Right lobe of liver (tissue), 6 donors: ENCODE results near the gene UBE3C. TPM values are rescaled to one million over a fixed set of nuclear protein-coding genes. Genes with fewer than 3 reads are reported as not detected.
A peak's percentile ranks its signal among the peaks of the same experiment; 100 is the strongest.

ENCODE experiments used
- ATAC-seq, 4 donors: fragments of 200-7000 bp; cut with Tn5 transposase; one replicate each; pipeline ENCODE4 v1.9.1; 2020; ENCODE audit warnings: mild to moderate bottlenecking in 4 of 4, moderate library complexity in 4 of 4
- DNase-seq, 3 donors: peaks; one replicate each; pipeline ENCODE4 v3.0.0-alpha.2; 2020
- H3K27ac ChIP-seq, 3 donors: fragments of 200-600 bp; one replicate each; pipeline ENCODE4 v1.8.0; 2022
- H3K27me3 ChIP-seq, 2 donors: fragments of 200-600 bp; one replicate each; pipeline ENCODE4 v1.8.0; 2022
- H3K36me3 ChIP-seq, 4 donors: fragments of 200-600 bp; sonication (generic) in 1 of 4; one replicate each; pipeline versions ENCODE4 v1.5.1 to v1.8.0; 2017 to 2022; ENCODE audit warnings: control low read depth in 1 of 4
- H3K4me1 ChIP-seq, 4 donors: fragments of 200-600 bp; sonication (generic) in 1 of 4; one replicate each; pipeline versions ENCODE4 v1.5.1 to v1.8.0; 2017 to 2022; ENCODE audit warnings: control low read depth in 1 of 4
- H3K4me3 ChIP-seq, 3 donors: fragments of 200-600 bp; one replicate each; pipeline ENCODE4 v1.8.0; 2022
- H3K9me3 ChIP-seq, 4 donors: fragments of 200-600 bp; sonication (generic) in 1 of 4; one replicate each; pipeline versions ENCODE4 v1.5.1 to v1.8.0; 2017 to 2022; ENCODE audit warnings: control low read depth in 1 of 4
- POLR2A ChIP-seq: fragments of 450-650 bp; IDR thresholded peaks from one replicate; pipeline ENCODE4 v1.6.1; 2017; ENCODE audit warnings: antibody characterized with exemption, mild to moderate bottlenecking
- WGBS: methylation state at CpG from one replicate; pipeline ENCODE4 v1.1.6; 2018; ENCODE audit warnings: low coverage, low lambda C conversion rate; ENCODE audit not compliant: insufficient coverage; ENCODE audit errors: missing lambda C conversion rate; 5-methylcytosine and 5-hydroxymethylcytosine counted together
- intact Hi-C, 2 donors: fragments of 100-400 bp; cut with DNase I; formaldehyde crosslinking; loops; one replicate each; pipeline versions ENCODE4 v1.11.2 to v1.14.1; 2022
- total RNA-seq, 6 experiments: library from RNA; depleted of rRNA in 2 of 6; stranded (reverse); fragments of >200 nt in 2 of 6; fragmentation: NEBNext Ultra II Directional in 3 of 6; extraction: Animal tissue kit (Norgen Biotek cat#: 25700) in 3 of 6; gene quantifications; one replicate each; pipeline versions ENCODE4 v1.1.0 to v1.2.4, GENCODE V29; 2016 to 2023
- TF ChIP-seq, protein P1 (sequence below), 4 donors: fragments of 200-600 bp in 3 of 4; fragments of 450-650 bp in 1 of 4; IDR thresholded peaks; one replicate each; pipeline versions ENCODE4 v1.5.1 to v1.8.0; 2016 to 2022; ENCODE audit warnings: antibody characterized with exemption in 4 of 4, mild to moderate bottlenecking in 2 of 4
- donor health status: DM: no; HTN: yes; CAD: no.
- donor health status: DM: no; HTN: no; CAD: no.
- donor health status: DM: no; HTN: no; CAD: no.
- donor health status: DM: no; HTN: yes; CAD: no.
- donor health status: DM: no; HTN: yes; CAD: no.

Gene UBE3C
- total RNA-seq, 6 experiments from 2014 or later = 28.3 to 48.1 (median 31.9) TPM

GRCh38 chr7:157188091-157188665, 49.5 kb downstream of the UBE3C start:
- intact Hi-C loops = no loop called here
- ATAC-seq = no peak
- H3K4me3 ChIP-seq = no peak overlapping the region
- TF ChIP-seq, protein P1, sequence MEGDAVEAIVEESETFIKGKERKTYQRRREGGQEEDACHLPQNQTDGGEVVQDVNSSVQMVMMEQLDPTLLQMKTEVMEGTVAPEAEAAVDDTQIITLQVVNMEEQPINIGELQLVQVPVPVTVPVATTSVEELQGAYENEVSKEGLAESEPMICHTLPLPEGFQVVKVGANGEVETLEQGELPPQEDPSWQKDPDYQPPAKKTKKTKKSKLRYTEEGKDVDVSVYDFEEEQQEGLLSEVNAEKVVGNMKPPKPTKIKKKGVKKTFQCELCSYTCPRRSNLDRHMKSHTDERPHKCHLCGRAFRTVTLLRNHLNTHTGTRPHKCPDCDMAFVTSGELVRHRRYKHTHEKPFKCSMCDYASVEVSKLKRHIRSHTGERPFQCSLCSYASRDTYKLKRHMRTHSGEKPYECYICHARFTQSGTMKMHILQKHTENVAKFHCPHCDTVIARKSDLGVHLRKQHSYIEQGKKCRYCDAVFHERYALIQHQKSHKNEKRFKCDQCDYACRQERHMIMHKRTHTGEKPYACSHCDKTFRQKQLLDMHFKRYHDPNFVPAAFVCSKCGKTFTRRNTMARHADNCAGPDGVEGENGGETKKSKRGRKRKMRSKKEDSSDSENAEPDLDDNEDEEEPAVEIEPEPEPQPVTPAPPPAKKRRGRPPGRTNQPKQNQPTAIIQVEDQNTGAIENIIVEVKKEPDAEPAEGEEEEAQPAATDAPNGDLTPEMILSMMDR (IDR thresholded peaks at IDR 0.05) = no peak
- TF ChIP-seq POLR2A = no peak
- H3K27ac ChIP-seq = no peak overlapping the region
- H3K9me3 ChIP-seq = no peaks in the 10 kb centered on the region
- H3K36me3 ChIP-seq = peaks cover 5 to 74% (median 12%) of the 10 kb centered on the region in 4 donors
- peaks cover 0 to 6% (median 0%) of the 10 kb centered on the region in 4 donors for H3K4me1 ChIP-seq
- WGBS = 76% methylated on average over 7 of the region's 8 CpGs
- H3K27me3 ChIP-seq = no peaks in the 10 kb centered on the region
- no peak for DNase-seq

GRCh38 chr7:157189405-157189804, 50.7 kb downstream of the UBE3C start:
- ATAC-seq (no peak), DNase-seq (no peak)
- TF ChIP-seq, protein P1 (IDR thresholded peaks at IDR 0.05) = no peak
- TF ChIP-seq POLR2A = no peak
- no peak overlapping the region for H3K27ac ChIP-seq
- intact Hi-C loops = no loop called here
- H3K4me1 ChIP-seq = peaks cover 0 to 12% (median 0%) of the 10 kb centered on the region in 4 donors
- H3K4me3 ChIP-seq = no peak overlapping the region
- no peaks in the 10 kb centered on the region for H3K27me3 ChIP-seq
- H3K9me3 ChIP-seq = no peaks in the 10 kb centered on the region
- WGBS = 100% methylated on average over 3 of the region's 6 CpGs
- peaks cover 1 to 63% (median 12%) of the 10 kb centered on the region in 4 donors for H3K36me3 ChIP-seq

GRCh38 chr7:157192861-157193260, 54.1 kb downstream of the UBE3C start:
- H3K4me3 ChIP-seq = no peak overlapping the region
- H3K36me3 ChIP-seq = peaks cover 0 to 45% (median 8%) of the 10 kb centered on the region in 4 donors
- 72% methylated on average over 3 of the region's 3 CpGs for WGBS
- intact Hi-C loops = no loop called here
- TF ChIP-seq, protein P1 (IDR thresholded peaks at IDR 0.05) = no peak
- no peak for TF ChIP-seq POLR2A
- H3K27me3 ChIP-seq = no peaks in the 10 kb centered on the region
- DNase-seq (no peak), ATAC-seq (no peak)
- no peaks in the 10 kb centered on the region for H3K9me3 ChIP-seq
- peak overlapping the region in 1 of 3 donors; percentile 6 for H3K27ac ChIP-seq
- peaks cover 0 to 12% (median 0%) of the 10 kb centered on the region in 4 donors for H3K4me1 ChIP-seq

GRCh38 chr7:157193274-157193673, 54.5 kb downstream of the UBE3C start:
- intact Hi-C loops = no loop called here
- no peaks in the 10 kb centered on the region for H3K27me3 ChIP-seq
- 48% methylated on average over 4 of the region's 4 CpGs for WGBS
- DNase-seq (peak in 1 of 3 donors; percentile 49), ATAC-seq (peak; percentile 87 to 97 (median 90))
- H3K4me1 ChIP-seq = peaks cover 0 to 12% (median 0%) of the 10 kb centered on the region in 4 donors
- no peak overlapping the region for H3K4me3 ChIP-seq
- H3K27ac ChIP-seq = peak overlapping the region in 1 of 3 donors; percentile 6
- H3K9me3 ChIP-seq = no peaks in the 10 kb centered on the region
- TF ChIP-seq, protein P1 (IDR thresholded peaks at IDR 0.05) = no peak
- no peak for TF ChIP-seq POLR2A
- H3K36me3 ChIP-seq = peaks cover 0 to 45% (median 6%) of the 10 kb centered on the region in 4 donors
